Natural killer cell (primary cell): ENCODE results near the gene EMILIN3. TPM values are rescaled to one million over a fixed set of nuclear protein-coding genes. Genes with fewer than 3 reads are reported as not detected.
A peak's percentile ranks its signal among the peaks of the same experiment; 100 is the strongest.

Experiments
- ATAC-seq, 3 donors: fragments of 150-1000 bp in 2 of 3; fragments of 200-7000 bp in 1 of 3; cut with Tn5 transposase; 1 replicate in 1 of 3; 2 replicates in 2 of 3; pipeline ENCODE4 v1.10.0; 2021; ENCODE audit warnings: mild to moderate bottlenecking in 2 of 3, moderate library complexity in 2 of 3
- DNase-seq, 2 donors: peaks; one replicate each; pipeline versions ENCODE4 v3.0.0 to v3.0.0-alpha.2; 2013 to 2021; ENCODE audit warnings: mixed read lengths in 1 of 2
- H3K27ac ChIP-seq: one replicate; pipeline ENCODE4 v1.5.1; 2013; ENCODE audit warnings: mild to moderate bottlenecking, low read length
- H3K27me3 ChIP-seq: one replicate; pipeline ENCODE4 v1.6.1; 2013; ENCODE audit warnings: low read length; ENCODE audit not compliant: control insufficient read depth, insufficient read depth
- H3K36me3 ChIP-seq: one replicate; pipeline ENCODE4 v1.6.1; 2013; ENCODE audit warnings: low read length; ENCODE audit not compliant: control insufficient read depth, insufficient read depth
- H3K4me1 ChIP-seq: one replicate; pipeline ENCODE4 v1.6.1; 2013; ENCODE audit warnings: low read length; ENCODE audit not compliant: control insufficient read depth, insufficient read depth
- H3K4me3 ChIP-seq: one replicate; pipeline ENCODE4 v1.5.1; 2013; ENCODE audit warnings: low read length
- H3K9me3 ChIP-seq: one replicate; pipeline ENCODE4 v1.6.1; 2013; ENCODE audit warnings: low read length; ENCODE audit not compliant: control insufficient read depth, insufficient read depth
- H3K27ac Mint-ChIP-seq, 2 donors: one replicate each; pipeline ENCODE4 v1.8.0; 2022; ENCODE audit warnings: mild to moderate bottlenecking in 2 of 2, mixed read lengths in 2 of 2, moderate library complexity in 1 of 2
- H3K27me3 Mint-ChIP-seq, 2 donors: one replicate each; pipeline ENCODE4 v1.8.0; 2022; ENCODE audit warnings: low read depth in 2 of 2, mixed read lengths in 2 of 2
- H3K36me3 Mint-ChIP-seq: one replicate; pipeline ENCODE4 v1.8.0; 2022; ENCODE audit warnings: mixed read lengths
- H3K4me1 Mint-ChIP-seq, 2 donors: one replicate each; pipeline ENCODE4 v1.8.0; 2022; ENCODE audit warnings: mixed read lengths in 2 of 2
- H3K4me3 Mint-ChIP-seq: one replicate; pipeline ENCODE4 v1.8.0; 2022; ENCODE audit warnings: mild to moderate bottlenecking, moderate library complexity, mixed read lengths
- H3K9me3 Mint-ChIP-seq, 2 donors: one replicate each; pipeline ENCODE4 v1.8.0; 2022; ENCODE audit warnings: mixed read lengths in 2 of 2
- CTCF ChIP-seq: fragments of 200-600 bp; IDR thresholded peaks from one replicate; pipeline ENCODE4 v1.8.0; 2022; ENCODE audit warnings: antibody characterized with exemption
- WGBS: methylation state at CpG from one replicate; pipeline ENCODE4 v1.1.7; 2013; ENCODE audit warnings: missing lambda C conversion rate; ENCODE audit not compliant: insufficient coverage; 5-methylcytosine and 5-hydroxymethylcytosine counted together
- intact Hi-C: fragments of 100-400 bp; cut with micrococcal nuclease; formaldehyde crosslinking; loops from one replicate; pipeline ENCODE4 v1.14.2; 2022
- total RNA-seq, 4 donors: library from RNA; stranded (reverse); fragments of 120-200 nt in 1 of 4; gene quantifications; one replicate each; pipeline versions ENCODE4 v1.2.3 to v1.2.4, GENCODE V29; 2013 to 2022

The EMILIN3 gene
- total RNA-seq, 3 donors from 2014 or later (not counting 1 experiment from before 2014, with no cell fraction given): not detected

- peaks cover 27% of the 10 kb centered on the region for H3K36me3 Mint-ChIP-seq
- no peak overlapping the region for H3K4me3 ChIP-seq
- H3K27me3 ChIP-seq: no peaks in the 10 kb centered on the region
- TF ChIP-seq CTCF: no peak
- no peaks in the 10 kb centered on the region for H3K9me3 Mint-ChIP-seq
- intact Hi-C loops: no loop called here
- H3K4me1 Mint-ChIP-seq: peaks cover 31 to 38% of the 10 kb centered on the region in 2 donors
- H3K27ac ChIP-seq: peak overlapping the region; percentile 36
- H3K4me3 Mint-ChIP-seq: peak overlapping the region; percentile 75
- peak; percentile 25 to 65 (median 38) for ATAC-seq
- peaks cover 38% of the 10 kb centered on the region for H3K4me1 ChIP-seq
- DNase-seq: peak in 1 of 2 donors; percentile 7
- WGBS: 17% methylated on average over 4 of the region's 5 CpGs
- no peaks in the 10 kb centered on the region for H3K27me3 Mint-ChIP-seq
- H3K36me3 ChIP-seq: peaks cover 46% of the 10 kb centered on the region
- no peaks in the 10 kb centered on the region for H3K9me3 ChIP-seq
- peak overlapping the region; percentile 67 to 70 for H3K27ac Mint-ChIP-seq
These were observed 41.7 kb upstream of the EMILIN3 start for GRCh38 chr20:41408156-41408794.

GRCh38 chr20:41407607-41408006 is 41.0 kb upstream of the EMILIN3 start:
- peak overlapping the region; percentile 72 for H3K4me3 Mint-ChIP-seq
- peaks cover 38% of the 10 kb centered on the region for H3K4me1 ChIP-seq
- peaks cover 31 to 38% of the 10 kb centered on the region in 2 donors for H3K4me1 Mint-ChIP-seq

GRCh38 chr20:41406896-41407444 is 40.4 kb upstream of the EMILIN3 start:
- Histone ChIP-seq H3K27me3 (no peaks in the 10 kb centered on the region), H3K27ac (peak overlapping the region; percentile 36), H3K36me3 (peaks cover 37% of the 10 kb centered on the region), H3K4me1 (peaks cover 38% of the 10 kb centered on the region), H3K9me3 (no peaks in the 10 kb centered on the region), H3K4me3 (no peak overlapping the region)
- DNase-seq (no peak), ATAC-seq (no peak)
- Mint-ChIP-seq H3K4me1 (peaks cover 31 to 38% of the 10 kb centered on the region in 2 donors), H3K27me3 (no peaks in the 10 kb centered on the region), H3K27ac (peak overlapping the region; percentile 67 to 70), H3K4me3 (peak overlapping the region; percentile 72), H3K36me3 (peaks cover 23% of the 10 kb centered on the region), H3K9me3 (no peaks in the 10 kb centered on the region)
- WGBS: 96% methylated on average over 6 of the region's 7 CpGs
- intact Hi-C loops: no loop called here
- no peak for TF ChIP-seq CTCF

More at GRCh38 chr20:41407607-41408006, 41.0 kb upstream of the EMILIN3 start:
- peaks cover 29% of the 10 kb centered on the region for H3K36me3 Mint-ChIP-seq
- Histone ChIP-seq H3K9me3 (no peaks in the 10 kb centered on the region), H3K27ac (peak overlapping the region; percentile 36), H3K36me3 (peaks cover 42% of the 10 kb centered on the region), H3K4me3 (no peak overlapping the region), H3K27me3 (no peaks in the 10 kb centered on the region)
- H3K27ac Mint-ChIP-seq: peak overlapping the region; percentile 67 to 70
- no peak for TF ChIP-seq CTCF
- no peaks in the 10 kb centered on the region for H3K27me3 Mint-ChIP-seq
- intact Hi-C loops: no loop called here
- WGBS: 47% methylated on average over 9 of the region's 10 CpGs
- H3K9me3 Mint-ChIP-seq: no peaks in the 10 kb centered on the region
- ATAC-seq (peak; percentile 83 to 92 (median 90)), DNase-seq (peak; percentile 28 to 35)
